OCI-LY7 (cell line): ENCODE data around the gene ZNF627. TPM values are rescaled to one million over a fixed set of nuclear protein-coding genes. Genes with fewer than 3 reads are reported as not detected.

Experiments used
- Bru-seq: library from RNA; stranded (reverse); fragments of 400-500 nt; gene quantifications from one replicate; lab custom pipeline; 2021; lab: Mats Ljungman, UMichigan
- BruChase-seq, 2 experiments: library from RNA; stranded (reverse); fragments of 400-500 nt; gene quantifications; one replicate each; lab custom pipeline; 2021; lab: Mats Ljungman, UMichigan
- BruUV-seq: library from RNA; stranded (reverse); fragments of 400-500 nt; replicated peaks from 2 replicates; lab custom pipeline; 2021; lab: Mats Ljungman, UMichigan
- CTCF ChIA-PET: fragments of 300-600 bp; sonication (Branson Sonifier 250); formaldehyde crosslinking; loops from one replicate; lab custom pipeline; 2022; ENCODE audit warnings: antibody characterized with exemption; ENCODE audit not compliant: unreplicated experiment; lab: Charles Lee
- POLR2A ChIA-PET: fragments of 300-600 bp; sonication (Branson Sonifier 250); formaldehyde crosslinking; loops from one replicate; lab custom pipeline; 2022; ENCODE audit warnings: antibody characterized with exemption; lab: Charles Lee
- DNase-seq: peaks from one replicate; pipeline ENCODE4 v3.0.0-alpha.2; 2015; ENCODE audit warnings: low spot score
- H2AFZ ChIP-seq: fragments of 200-600 bp; sonication (generic), shearing (Covaris generic); 2 replicates; pipeline ENCODE4 v1.6.1; 2014; ENCODE audit warnings: mild to moderate bottlenecking, antibody characterized with exemption, low read length, moderate library complexity
- H3K27ac ChIP-seq: fragments of 200-600 bp; sonication (generic); 2 replicates; pipeline ENCODE4 v1.5.1; 2014; ENCODE audit warnings: mixed run types, low read depth, mild to moderate bottlenecking, moderate library complexity, low read length, inconsistent platforms; ENCODE audit not compliant: poor library complexity, severe bottlenecking
- H3K36me3 ChIP-seq: fragments of 200-600 bp; sonication (generic); 2 replicates; pipeline ENCODE4 v1.6.1; 2014; ENCODE audit warnings: mild to moderate bottlenecking, antibody characterized with exemption, low read length, moderate library complexity, mixed read lengths; ENCODE audit not compliant: insufficient read depth
- H3K4me1 ChIP-seq: fragments of 200-600 bp; sonication (generic); 2 replicates; pipeline ENCODE4 v1.5.1; 2014; ENCODE audit warnings: mild to moderate bottlenecking, low read length; ENCODE audit not compliant: insufficient read depth, poor library complexity, severe bottlenecking
- H3K4me2 ChIP-seq: fragments of 200-600 bp; sonication (generic); 2 replicates; pipeline ENCODE4 v1.6.1; 2014; ENCODE audit warnings: mild to moderate bottlenecking, low read length
- H3K4me3 ChIP-seq: fragments of 200-600 bp; sonication (generic); 2 replicates; pipeline ENCODE4 v1.5.1; 2014; ENCODE audit warnings: mild to moderate bottlenecking, low read depth, low read length; ENCODE audit not compliant: poor library complexity, severe bottlenecking
- H3K79me2 ChIP-seq: fragments of 200-600 bp; sonication (generic); 2 replicates; pipeline ENCODE4 v1.6.1; 2016; ENCODE audit warnings: low read depth, mild to moderate bottlenecking, low read length, moderate library complexity, mixed read lengths; ENCODE audit not compliant: insufficient read depth
- H3K9me2 ChIP-seq: fragments of 200-600 bp; sonication (generic); 2 replicates; pipeline ENCODE4 v1.6.1; 2016; ENCODE audit warnings: mild to moderate bottlenecking, low read length, mixed read lengths; ENCODE audit not compliant: insufficient read depth
- H3K9me3 ChIP-seq: fragments of 200-600 bp; sonication (generic); 2 replicates; pipeline ENCODE4 v1.6.1; 2014; ENCODE audit warnings: mild to moderate bottlenecking, mixed run types, low read length, mixed read lengths
- H4K20me1 ChIP-seq: fragments of 200-600 bp; sonication (generic); 2 replicates; pipeline ENCODE4 v1.6.1; 2014; ENCODE audit warnings: mild to moderate bottlenecking, antibody characterized with exemption, low read length, moderate library complexity, mixed read lengths; ENCODE audit not compliant: insufficient read depth
- CTCF ChIP-seq: fragments of 200-600 bp; sonication (generic); conservative IDR thresholded peaks from 2 replicates; pipeline ENCODE4 v1.5.1; 2014; ENCODE audit warnings: mild to moderate bottlenecking, antibody characterized with exemption, low read length, moderate library complexity, mixed read lengths
- EZH2phosphoT487 ChIP-seq: fragments of 200-600 bp; sonication (generic); IDR thresholded peaks from 2 replicates; pipeline ENCODE4 v1.6.1; 2018; ENCODE audit warnings: low read depth, borderline replicate concordance, mild to moderate bottlenecking, mixed run types, antibody characterized with exemption, low read length, moderate library complexity, mixed read lengths
- intact Hi-C: fragments of 100-400 bp; cut with micrococcal nuclease; formaldehyde crosslinking; loops from one replicate; pipeline ENCODE4 v1.10.0; 2022; ENCODE audit not compliant: unreplicated experiment
- long read RNA-seq: library from polyadenylated mRNA; stranded (forward); transcript quantifications from one replicate; pipeline ENCODE4 v2.0.0, GENCODE V29; 2022
- total RNA-seq, 2 experiments: library from RNA; depleted of rRNA in 1 of 2; stranded (reverse); fragments of >200 nt in 1 of 2; shearing (Covaris generic) in 1 of 2; gene quantifications; 2 replicates each; pipeline ENCODE4 v1.2.3, GENCODE V29; 2014 to 2022

Gene ZNF627
- total RNA-seq (2014; rRNA removed; shearing (Covaris generic)): 8.0 and 11.0 TPM in 2 replicates
- 16.0 and 16.8 TPM in 2 replicates for total RNA-seq (2022)
- percentile 71 among the genes with signal in this experiment for Bru-seq, nascent RNA
- BruChase-seq, experiment 1, labeled RNA remaining after a 6-hour chase: percentile 71 among the genes with signal in this experiment
- BruChase-seq, experiment 2, labeled RNA remaining after a 2-hour chase: percentile 61 among the genes with signal in this experiment
- long read RNA-seq, transcript ZNF627-201 (4 exons, 2,840 nt): major isoform, 7 of 14 reads
- long read RNA-seq, partial matches to known transcripts: 1 of 14 reads
- long read RNA-seq, other reads (novel, unspliced or antisense): 6 of 14 reads

- Histone ChIP-seq H3K4me2 (peak within 1 kb of the TSS; percentile 100), H4K20me1 (no peaks in the 10 kb centered on the region), H2AFZ (peak within 1 kb of the TSS; percentile 62), H3K4me1 (peaks cover 37% of the 10 kb centered on the region), H3K9me2 (no peaks in the 10 kb centered on the region), H3K36me3 (0 out of 2 replicates have a peak, but pooled peaks cover 5% of the 10 kb centered on the region), H3K4me3 (peak within 1 kb of the TSS; percentile 90), H3K79me2 (peaks cover 12% of the 10 kb centered on the region; the same call in 1 of the 2 replicates), H3K9me3 (no peaks in the 10 kb centered on the region), H3K27ac (peak within 1 kb of the TSS; percentile 48)
- peak; percentile 99 for DNase-seq
- intact Hi-C loops: no loop called here
- ChIA-PET CTCF (no interaction called here), POLR2A (interaction anchor here (0.6 to 0.8 kb wide), 8 partner anchors 9 to 872 kb away, joined by 3 to 7 read pairs (median 4); no protein-coding TSS in a partner anchor)
- no peak for TF ChIP-seq EZH2phosphoT487
- no peak for TF ChIP-seq CTCF
- no TSS peak for BruUV-seq
Observed at GRCh38 chr19:11597202-11598102, at the start of gene ZNF627. TSS of gene ZNF627 (plus strand) at chr19:11597483. CDS start at chr19:11597628, 145 bp downstream.

GRCh38 chr19:11547929-11548700 is 49.2 kb upstream of the ZNF627 start:
- H3K4me2 ChIP-seq: no peak overlapping the region
- H3K27ac ChIP-seq: no peak overlapping the region
- CTCF ChIA-PET: no interaction called here
- H3K9me3 ChIP-seq: no peaks in the 10 kb centered on the region
- peaks cover 15% of the 10 kb centered on the region for H3K4me1 ChIP-seq
- H3K79me2 ChIP-seq: no peaks in the 10 kb centered on the region
- H3K36me3 ChIP-seq: peaks cover 16% of the 10 kb centered on the region
- TF ChIP-seq CTCF (no peak), EZH2phosphoT487 (no peak)
- H3K4me3 ChIP-seq: no peak overlapping the region
- H3K9me2 ChIP-seq: no peaks in the 10 kb centered on the region
- H4K20me1 ChIP-seq: no peaks in the 10 kb centered on the region
- DNase-seq: no peak
- H2AFZ ChIP-seq: no peak overlapping the region
- intact Hi-C loops: no loop called here
- POLR2A ChIA-PET: no interaction called here
- no TSS peak for BruUV-seq
